HCT116 (cell line): ENCODE measurements around the gene CEP290.

Experiments used
- ATF3 ChIP-seq: IDR thresholded peaks from 2 replicates; pipeline ENCODE4 v1.6.1; 2012
- CTCF ChIP-seq, 3 experiments: fragments of 200-600 bp in 1 of 3; sonication (generic) in 1 of 3; IDR thresholded peaks in 2 of 3; conservative IDR thresholded peaks in 1 of 3; 2 replicates each; pipeline ENCODE4 v1.5.1; 2012 to 2017; ENCODE audit warnings: low read depth in 2 of 3, low read length in 2 of 3, antibody characterized with exemption in 1 of 3, borderline replicate concordance in 1 of 3, control low read depth in 1 of 3, mild to moderate bottlenecking in 1 of 3, mixed read lengths in 1 of 3, mixed run types in 1 of 3, moderate library complexity in 1 of 3; ENCODE audit not compliant: insufficient read depth in 1 of 3
- EGR1 ChIP-seq: IDR thresholded peaks from 2 replicates; pipeline ENCODE4 v1.6.1; 2012; ENCODE audit warnings: low read depth
- EZH2 ChIP-seq: fragments of 200-600 bp; sonication (generic); IDR thresholded peaks from 2 replicates; pipeline ENCODE4 v1.6.1; 2017; ENCODE audit warnings: antibody characterized with exemption, mixed run types
- POLR2A ChIP-seq: IDR thresholded peaks from 2 replicates; pipeline ENCODE4 v1.7.0; 2011; ENCODE audit warnings: borderline replicate concordance; ENCODE audit not compliant: insufficient read depth, insufficient read length; ENCODE audit errors: extremely low read depth
- POLR2AphosphoS5 ChIP-seq: IDR thresholded peaks from 2 replicates; pipeline ENCODE4 v1.6.1; 2011; ENCODE audit warnings: mild to moderate bottlenecking, low read depth, low read length, moderate library complexity
- RAD21 ChIP-seq: IDR thresholded peaks from 2 replicates; pipeline ENCODE4 v1.6.1; 2012; ENCODE audit warnings: low read depth, mild to moderate bottlenecking
- REST ChIP-seq: IDR thresholded peaks from 2 replicates; pipeline ENCODE4 v1.6.1; 2012; ENCODE audit warnings: low read depth
- YY1 ChIP-seq: IDR thresholded peaks from 2 replicates; pipeline ENCODE4 v1.6.1; 2011; ENCODE audit warnings: low read length, low read depth, moderate library complexity, mild to moderate bottlenecking; ENCODE audit not compliant: insufficient replicate concordance; ENCODE audit errors: extremely low read depth
- ZFX ChIP-seq: fragments of 450-650 bp; IDR thresholded peaks from 2 replicates; pipeline ENCODE4 v1.6.1; 2017

- TF ChIP-seq POLR2AphosphoS5 (no peak), EGR1 (no peak), CTCF (IDR thresholded peaks at IDR 0.05 in 2 of 3, conservative IDR thresholded peaks at IDR 0.05 in 1 of 3; ENCODE audit: borderline replicate concordance in 1 of 3, insufficient read depth in 1 of 3, low read depth in 2 of 3, low read length in 2 of 3) (no peak), REST (no peak), ZFX (no peak), EZH2 (no peak), ATF3 (no peak), POLR2A (no peak), RAD21 (no peak), YY1 (no peak)
Observed at GRCh38 chr12:88175544-88175943, 33.7 kb upstream of the CEP290 start.
